HG03521 (cell line): ENCODE results near the gene PDGFC.

Experiments
- ATAC-seq: cut with Tn5 transposase; IDR thresholded peaks from one replicate; pipeline ENCODE4 v1.9.1; 2021; ENCODE audit warnings: mild to moderate bottlenecking, moderate library complexity; ENCODE audit not compliant: unreplicated experiment

The PDGFC gene

GRCh38 chr4:156975686-156976085, 4.1 kb upstream of the PDGFC start:
- ATAC-seq = no peak

DNA sequence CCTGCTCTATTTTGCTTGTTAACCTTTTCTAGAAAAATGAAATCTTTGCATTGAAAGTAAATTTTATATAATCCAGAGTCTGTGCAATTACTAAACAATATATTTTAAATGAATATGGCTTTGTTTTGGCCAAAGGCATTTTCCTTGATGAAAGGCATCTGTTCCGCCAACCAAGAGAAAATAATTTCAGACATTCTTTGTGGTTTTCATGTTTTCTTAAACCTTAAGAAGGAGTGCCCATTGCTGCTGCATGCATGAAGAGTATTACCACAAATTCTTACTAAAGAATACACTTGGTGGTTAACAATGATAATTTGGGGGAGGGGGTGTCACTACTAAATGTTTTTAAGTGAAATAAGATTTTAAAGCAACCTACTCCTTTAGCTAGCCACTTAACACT, 2.7 kb upstream of the PDGFC start:
- no peak for ATAC-seq

- ATAC-seq = no peak
Observed at GRCh38 chr4:156972379-156973015, 898 bp upstream of the PDGFC start.

- ATAC-seq = no peak
Observed at GRCh38 chr4:156971165-156971675, 379 bp downstream of the PDGFC start.

DNA sequence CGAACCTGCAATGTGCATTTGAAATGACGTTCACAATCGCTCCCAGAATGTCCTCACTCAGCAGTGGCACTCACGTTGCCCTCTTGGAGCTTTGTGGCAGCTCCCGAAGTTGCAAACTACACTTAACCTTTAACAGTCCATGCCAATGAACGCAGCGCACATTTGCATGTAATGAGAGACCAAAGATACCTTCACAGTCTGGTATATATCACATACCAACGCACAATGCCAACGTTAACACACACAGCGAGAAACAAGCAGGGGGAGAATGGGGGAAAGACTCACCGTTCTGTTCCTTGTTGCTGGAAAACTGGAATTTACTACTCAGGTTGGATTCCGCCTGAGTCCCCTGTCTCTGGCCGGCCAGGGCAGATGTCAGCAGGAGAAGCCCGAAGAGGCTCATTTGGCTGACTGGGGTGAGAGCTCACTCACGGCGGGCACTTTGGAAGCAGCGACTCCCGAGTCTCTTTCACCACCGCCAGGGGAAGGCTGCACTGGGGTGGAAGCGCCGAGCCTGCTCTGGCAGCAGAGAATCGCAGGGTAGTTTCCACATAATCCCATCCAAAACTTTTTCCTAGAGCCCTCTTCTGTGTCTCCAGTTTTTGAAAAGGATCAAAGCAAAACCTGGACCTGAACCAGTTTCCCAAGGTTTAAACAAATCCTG, 966 bp downstream of the PDGFC start:
- no peak for ATAC-seq

DNA sequence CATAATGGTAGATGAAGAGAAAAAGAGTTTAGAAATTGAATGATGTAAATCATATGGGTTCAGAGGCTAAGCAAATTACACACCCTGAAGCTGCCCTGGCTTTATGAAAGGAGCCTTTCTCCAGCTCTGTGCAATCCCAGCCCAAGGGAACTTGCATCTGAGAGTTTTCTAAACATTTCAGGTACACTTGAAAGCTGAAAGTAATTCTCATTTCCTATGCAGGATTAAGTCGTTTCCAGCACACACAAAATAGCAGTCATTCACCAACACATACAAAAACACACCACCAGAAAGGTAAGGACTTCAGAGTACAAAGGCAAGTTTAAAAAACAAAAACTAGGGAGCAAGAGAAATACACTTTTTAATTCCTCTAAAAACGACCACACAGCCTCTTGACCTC, 1.7 kb downstream of the PDGFC start:
- no peak for ATAC-seq

GRCh38 chr4:156969101-156969500, 2.5 kb downstream of the PDGFC start:
- ATAC-seq = no peak

DNA sequence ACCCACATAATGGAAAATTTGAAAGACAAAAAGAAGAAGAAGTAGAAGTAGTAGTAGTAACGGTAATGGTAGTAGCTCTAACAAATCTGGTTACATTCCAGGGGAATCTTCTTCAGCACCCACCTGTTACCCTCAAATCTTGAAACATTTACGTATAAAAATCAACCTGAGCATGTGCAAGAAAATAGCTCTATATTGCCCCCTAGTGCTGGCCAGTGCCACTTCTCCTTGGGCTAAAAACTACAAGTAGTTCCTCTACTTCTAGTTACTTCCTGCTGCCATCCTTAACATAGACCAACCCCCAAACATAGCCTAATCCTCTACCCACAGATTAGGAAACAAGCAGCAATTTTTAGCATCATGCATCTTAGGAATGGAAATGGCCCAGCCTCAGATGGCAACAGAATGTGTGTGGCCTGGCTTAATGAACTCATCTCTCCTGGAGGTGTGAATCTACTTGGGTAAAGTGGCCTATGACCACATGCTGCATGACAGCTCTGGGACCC, 3.1 kb downstream of the PDGFC start:
- no peak for ATAC-seq

- ATAC-seq = no peak
Observed at GRCh38 chr4:156966836-156967235, 4.8 kb downstream of the PDGFC start.

DNA sequence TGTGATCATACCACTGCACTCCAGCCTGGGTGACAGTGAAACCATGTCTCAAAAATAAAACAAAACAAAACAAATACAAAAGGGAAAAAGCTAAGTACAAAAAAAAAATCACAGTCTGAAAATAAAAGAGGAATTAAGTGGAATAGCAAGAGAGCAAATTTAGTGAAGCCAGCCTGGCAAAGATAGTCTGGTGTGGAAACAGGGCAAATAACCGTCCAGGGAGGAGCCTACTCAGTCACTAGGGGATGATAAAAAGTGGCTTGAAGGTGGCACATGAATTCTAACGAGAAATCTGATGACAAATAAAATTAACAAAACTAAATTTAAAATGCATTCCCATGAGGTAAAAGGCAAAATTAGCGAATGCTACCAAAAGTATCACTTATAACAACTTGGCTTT, 8.2 kb downstream of the PDGFC start:
- ATAC-seq = no peak

DNA sequence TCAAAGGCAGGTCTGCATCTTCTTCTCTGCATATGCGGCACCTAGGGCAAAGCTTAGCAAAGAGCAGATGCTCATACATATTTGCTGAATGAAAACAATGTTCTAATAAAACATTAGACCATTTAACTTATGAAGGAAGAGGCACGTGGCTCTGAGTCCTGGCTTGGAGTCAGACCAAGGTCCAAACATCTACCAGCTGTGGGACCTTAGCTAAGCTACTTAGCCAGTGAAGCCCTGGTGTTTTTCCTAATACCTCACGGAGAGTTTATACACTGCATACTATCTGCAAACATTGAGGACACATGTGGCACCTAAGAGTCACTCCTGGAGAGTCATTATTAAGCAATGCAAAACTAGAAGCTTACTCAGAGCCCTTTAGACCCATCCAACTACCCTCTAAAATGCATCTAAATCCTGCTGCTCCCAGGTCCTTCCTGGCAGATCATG, 9.0 kb downstream of the PDGFC start:
- ATAC-seq = no peak

DNA sequence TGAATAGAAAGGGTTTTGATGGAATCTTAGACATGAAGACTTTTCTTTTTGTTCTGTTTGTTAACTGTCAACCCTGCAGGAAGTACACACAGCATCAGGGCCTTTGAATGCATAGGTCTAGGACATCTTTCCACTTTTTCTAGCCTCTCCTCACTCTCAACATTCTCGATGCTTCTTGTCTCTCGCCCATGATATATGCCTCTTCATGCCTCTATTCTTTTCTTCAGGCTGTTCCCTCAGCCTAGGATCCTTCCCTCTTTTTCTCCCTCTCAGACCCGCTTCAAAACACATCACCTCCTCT, 9.6 kb downstream of the PDGFC start:
- ATAC-seq = no peak

GRCh38 chr4:156961196-156962057, 10.2 kb downstream of the PDGFC start:
- no peak for ATAC-seq

GRCh38 chr4:156959298-156959702, 12.3 kb downstream of the PDGFC start:
- ATAC-seq = no peak

GRCh38 chr4:156958276-156959074, 13.1 kb downstream of the PDGFC start:
- no peak for ATAC-seq

DNA sequence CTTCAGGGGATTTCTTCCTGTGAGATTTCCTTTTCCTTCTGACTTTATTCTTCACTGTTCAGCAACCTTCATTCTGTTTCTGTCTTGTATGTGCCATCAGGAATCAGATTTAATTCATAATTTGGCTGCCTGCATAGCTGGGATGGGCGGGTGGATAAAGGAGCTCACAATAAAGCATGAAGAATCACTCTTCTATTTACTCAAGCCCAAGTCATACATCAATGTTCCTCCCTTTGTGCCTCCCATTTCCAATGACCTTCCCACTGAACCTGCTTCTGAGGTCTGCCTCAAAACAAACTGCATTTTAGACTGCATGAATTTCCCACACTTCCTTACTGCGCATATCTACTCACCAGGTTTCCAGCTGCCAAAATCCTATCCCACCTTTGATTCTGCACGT, 14.0 kb downstream of the PDGFC start:
- ATAC-seq = no peak

GRCh38 chr4:156956826-156957368, 14.7 kb downstream of the PDGFC start:
- no peak for ATAC-seq

GRCh38 chr4:156956359-156956758, 15.2 kb downstream of the PDGFC start:
- no peak for ATAC-seq

GRCh38 chr4:156954587-156954986, 17.0 kb downstream of the PDGFC start:
- no peak for ATAC-seq

GRCh38 chr4:156953951-156954350, 17.6 kb downstream of the PDGFC start:
- no peak for ATAC-seq

DNA sequence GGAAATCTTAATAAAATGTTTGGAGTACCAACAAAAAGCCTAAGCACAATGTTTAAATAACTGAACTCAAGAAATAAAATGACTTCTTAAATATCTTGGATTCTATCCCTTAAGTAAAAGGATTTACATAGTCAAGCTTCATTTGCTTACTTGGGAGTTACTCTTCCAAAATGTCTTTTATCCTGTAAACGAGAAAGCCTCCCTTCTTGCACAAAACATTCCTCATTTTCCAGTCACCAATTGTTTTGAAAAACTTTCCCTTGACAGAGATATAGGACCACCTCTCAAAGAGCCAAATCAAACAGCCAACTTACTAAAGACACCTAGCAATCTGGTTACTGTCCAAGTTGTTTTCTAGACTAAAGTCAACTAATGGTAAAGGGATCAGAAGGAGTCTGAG, 18.6 kb downstream of the PDGFC start:
- no peak for ATAC-seq
